HG02885 (cell line): ENCODE measurements around the gene PALLD.
"Not testable (repeated sequence)": the region's sequence is repeated elsewhere in the genome, so short reads cannot be mapped to it uniquely, and the experiment has no call there.

Experiments
- ATAC-seq: cut with Tn5 transposase; IDR thresholded peaks from one replicate; pipeline ENCODE4 v1.9.1; 2021; ENCODE audit warnings: mild to moderate bottlenecking; ENCODE audit not compliant: unreplicated experiment, poor library complexity

The PALLD gene

DNA sequence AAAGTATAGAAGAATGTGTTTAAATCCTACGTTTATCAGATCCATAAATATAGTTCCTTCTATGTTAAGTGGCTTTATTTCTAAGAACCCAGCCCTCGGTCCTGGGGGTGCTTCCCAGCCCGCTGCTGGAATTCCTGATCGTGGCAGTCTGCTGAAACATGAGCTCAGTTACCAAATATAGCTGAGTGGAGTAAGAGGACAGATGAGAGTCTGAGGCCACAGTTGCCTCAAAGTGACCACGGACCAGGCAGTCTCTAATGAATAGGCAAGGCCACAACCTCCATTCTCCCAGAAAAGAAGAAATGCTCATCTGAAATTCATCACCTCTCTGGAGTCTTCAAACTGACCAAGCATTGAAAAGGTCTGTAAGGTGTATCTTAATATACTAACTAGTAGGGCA is at the start of gene PALLD:
TSS of gene PALLD (plus strand) at position 219 of the 400 bp plus-strand sequence.
- ATAC-seq, result no peak

DNA sequence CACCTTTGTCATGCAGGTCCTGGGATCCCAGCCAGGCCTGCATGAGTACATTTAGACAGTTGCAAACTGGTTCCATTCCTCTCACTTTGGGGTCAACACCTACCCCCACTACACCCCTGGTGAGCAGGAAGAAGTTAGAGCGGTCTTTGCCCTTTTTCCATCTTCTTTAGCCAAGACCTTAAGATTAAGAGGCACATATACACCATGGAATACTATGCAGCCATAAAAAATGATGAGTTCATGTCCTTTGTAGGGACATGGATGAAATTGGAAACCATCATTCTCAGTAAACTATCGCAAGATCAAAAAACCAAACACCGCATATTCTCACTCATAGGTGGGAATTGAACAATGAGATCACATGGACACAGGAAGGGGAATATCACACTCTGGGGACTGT is 47.8 kb upstream of the PALLD start:
- ATAC-seq, result not testable (repeated sequence)

DNA sequence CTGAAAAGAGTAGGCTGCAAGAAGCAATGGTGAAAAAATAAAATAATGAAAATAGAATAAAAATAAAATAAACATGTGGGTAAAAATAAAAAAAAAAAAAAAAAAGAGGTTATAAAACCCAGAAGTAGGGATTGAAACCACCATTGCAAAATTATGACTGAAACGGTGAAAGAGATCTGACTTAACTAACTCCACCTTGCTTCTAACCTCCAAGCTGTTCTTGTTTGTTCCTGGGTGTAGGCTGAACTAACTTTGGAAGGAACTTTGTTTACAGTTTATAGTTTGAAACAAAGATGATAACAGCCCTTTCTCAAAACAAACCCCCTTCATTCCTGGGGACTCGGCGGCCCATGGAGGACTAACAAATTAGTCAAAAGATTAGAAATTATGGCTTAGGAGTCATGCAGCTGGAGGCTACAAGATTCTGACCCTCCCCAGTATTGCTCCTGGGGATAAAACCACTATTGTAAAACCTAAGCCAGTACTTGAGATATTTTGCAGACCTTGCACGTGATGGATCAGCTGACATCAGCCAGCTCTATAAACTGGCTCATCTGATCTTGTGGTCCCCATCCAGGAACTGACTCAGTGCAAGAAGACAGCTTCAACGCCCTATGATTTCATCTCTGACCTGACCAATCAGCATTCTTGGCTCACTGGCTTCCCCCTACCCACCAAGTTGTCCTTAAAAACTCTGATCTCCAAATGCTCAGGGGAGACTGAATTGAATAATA is 47.0 kb upstream of the PALLD start:
- no peak for ATAC-seq

DNA sequence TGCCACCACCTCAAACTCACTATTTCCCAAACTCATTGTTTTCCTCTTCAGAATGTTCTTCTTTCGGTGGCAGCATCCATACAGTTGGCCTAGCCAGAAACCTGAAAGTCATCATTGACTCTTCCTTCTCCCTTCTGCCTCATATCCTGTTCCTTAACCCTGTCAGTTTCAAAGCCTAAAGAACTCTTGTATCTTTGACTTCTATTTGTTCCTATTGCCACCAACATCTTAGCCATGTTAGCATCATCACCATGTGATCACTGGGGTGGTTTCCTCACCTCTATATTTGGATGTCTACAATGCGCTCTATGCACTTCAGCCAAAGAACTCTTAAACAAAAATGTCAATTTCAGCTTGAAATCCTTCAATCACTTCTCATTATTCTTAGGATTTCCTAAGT is 45.5 kb upstream of the PALLD start:
- no peak for ATAC-seq

DNA sequence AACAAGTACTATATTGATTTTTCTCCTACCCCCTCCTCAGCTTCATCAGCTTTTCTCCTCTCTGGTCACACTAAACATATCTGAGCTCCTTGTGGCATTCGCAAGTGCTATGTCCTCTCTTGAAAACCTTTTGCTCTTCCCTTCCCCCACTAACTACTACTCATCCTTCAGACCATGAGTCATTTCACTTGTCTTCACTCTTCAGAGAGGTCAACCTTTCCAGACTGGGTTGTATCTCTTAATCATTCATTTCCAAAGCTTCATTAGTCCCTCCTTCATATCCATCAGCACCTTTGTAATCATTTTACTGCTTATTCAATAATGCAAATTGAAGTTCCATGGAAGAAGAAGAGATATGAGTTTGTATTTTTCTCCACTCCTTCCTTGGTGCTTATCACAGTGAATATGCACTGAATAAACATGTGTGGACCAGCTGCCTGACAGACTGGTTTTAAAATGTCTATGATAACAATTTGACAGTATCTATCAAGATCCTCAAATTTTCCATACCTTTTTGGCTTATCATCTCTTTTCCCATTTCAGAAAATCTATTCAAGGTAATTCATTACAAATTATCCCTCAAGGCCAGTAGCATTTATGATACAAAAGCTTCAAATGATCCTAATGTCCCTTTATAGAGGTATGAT is 45.0 kb upstream of the PALLD start:
- ATAC-seq, result no peak

DNA sequence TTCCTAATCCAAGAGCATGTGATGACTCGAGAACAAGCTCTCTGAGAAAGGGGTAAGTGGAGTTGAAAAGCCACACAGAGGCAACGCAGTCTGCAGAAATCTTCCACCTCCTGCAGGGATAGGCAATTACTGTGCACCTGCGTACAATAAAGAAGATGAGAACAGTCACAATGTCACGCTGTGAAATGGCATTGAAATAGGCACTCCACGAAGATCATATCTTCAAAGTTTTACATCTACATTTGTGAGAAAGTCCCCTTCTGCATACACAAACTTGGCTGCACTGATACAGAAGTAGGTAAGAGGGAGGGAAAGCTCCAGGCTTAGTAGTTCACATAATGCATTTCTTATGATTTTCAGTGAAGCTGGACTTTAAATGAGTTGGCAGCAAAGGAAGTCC is 43.7 kb upstream of the PALLD start:
- no peak for ATAC-seq

DNA sequence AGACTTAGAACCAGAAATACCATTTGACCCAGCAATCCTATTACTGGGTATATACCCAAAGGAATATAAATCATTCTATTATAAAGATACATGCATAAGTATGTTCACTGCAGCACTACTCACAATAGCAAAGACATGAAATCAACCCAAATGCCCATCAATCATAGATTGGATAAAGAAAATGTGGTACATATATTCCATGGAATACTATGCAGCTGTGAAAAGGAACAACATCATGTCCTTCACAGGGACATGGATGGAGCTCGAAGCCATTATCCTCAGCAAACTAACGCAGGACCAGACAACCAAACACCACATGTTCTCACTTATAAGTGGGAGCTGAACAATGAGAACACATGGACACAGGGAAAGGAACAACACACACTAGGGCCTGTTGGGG is 38.6 kb upstream of the PALLD start:
- ATAC-seq, result not testable (repeated sequence)

DNA sequence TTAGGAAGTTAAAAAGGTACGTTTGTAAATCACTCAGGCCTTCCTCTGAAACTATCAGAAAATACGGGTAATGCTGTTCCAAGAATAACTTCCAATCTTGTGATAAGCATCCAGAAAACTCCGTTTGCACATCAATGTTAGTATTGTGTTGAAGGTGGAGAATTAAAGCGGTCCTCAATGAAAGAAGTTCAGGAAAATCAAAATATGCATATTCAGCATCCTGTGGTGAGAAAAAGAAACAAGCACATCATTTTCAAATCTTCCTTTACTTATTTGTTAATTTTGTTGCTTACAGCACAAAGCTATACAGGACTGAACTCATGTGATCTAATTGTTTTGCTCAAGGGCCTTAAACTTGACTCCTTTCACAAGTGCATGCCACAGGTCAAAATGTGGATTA is 35.0 kb upstream of the PALLD start:
- ATAC-seq, result no peak

DNA sequence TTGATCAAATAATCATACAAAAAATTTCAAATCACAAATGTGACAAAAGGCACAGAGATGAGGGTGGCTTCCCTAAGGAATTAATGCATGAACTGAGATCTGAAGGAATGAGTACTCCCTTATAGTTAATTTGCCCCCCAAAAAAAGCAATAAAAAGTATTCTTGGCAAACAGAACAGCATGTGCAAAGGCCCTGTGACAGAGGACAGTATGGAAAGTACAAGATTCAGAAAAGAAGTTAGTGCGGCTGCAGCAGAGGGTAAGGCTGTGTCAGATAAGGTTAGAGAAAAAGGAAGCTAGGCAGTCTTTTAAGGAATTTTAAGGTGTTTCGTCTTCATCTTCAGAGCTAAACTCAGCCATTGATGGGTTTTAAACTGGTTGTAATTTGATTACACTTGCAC is 23.9 kb upstream of the PALLD start:
- ATAC-seq, result no peak

DNA sequence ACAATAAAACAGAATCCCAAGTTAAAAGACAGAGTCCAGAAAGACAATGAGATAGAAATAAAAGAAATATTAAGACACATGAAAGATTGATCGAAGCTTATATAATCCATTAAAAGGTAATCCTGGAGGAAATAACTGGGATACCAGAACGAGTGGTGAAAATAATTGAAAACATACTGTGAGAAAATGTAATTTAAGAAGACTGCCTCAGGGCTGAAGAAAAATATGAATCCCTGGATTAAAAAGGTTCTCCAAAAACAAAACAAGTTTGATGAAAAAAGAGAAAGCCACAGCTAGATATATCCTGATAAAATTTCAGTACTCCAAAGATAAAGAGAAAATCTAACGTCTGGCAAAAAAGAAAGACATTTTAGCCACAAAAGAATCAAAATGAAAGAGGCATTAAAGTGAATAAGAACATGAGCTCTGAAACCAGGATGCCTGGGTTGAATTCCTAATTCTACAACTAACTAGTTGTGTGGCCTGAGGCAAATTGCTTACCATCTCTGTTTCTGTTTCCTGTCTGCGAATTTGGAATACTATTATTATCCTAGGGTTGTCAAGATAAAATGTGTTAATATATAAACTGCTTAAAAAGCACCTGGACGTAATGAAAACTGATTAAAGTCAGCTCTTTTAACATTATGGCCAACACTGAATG is 22.1 kb upstream of the PALLD start:
- ATAC-seq, result no peak

DNA sequence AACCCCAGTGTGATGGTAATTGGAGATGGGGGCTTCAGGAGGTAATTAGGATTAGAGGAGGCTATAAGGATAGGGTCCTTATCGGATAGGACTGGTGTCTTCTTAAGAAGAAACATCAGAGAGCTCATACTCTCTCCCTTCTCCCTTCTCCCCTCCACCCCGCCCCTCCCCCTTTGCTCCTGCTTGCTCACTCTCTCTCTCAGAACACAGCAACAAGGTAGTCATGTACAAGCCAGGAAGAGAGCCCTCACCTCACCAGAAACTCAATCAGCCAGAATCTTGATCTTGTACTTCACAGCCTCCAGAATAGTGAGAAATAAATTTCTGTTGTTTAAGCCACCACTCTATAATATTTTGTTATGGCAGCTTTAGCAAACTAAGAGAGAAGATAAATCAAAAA is 21.1 kb upstream of the PALLD start:
- no peak for ATAC-seq

DNA sequence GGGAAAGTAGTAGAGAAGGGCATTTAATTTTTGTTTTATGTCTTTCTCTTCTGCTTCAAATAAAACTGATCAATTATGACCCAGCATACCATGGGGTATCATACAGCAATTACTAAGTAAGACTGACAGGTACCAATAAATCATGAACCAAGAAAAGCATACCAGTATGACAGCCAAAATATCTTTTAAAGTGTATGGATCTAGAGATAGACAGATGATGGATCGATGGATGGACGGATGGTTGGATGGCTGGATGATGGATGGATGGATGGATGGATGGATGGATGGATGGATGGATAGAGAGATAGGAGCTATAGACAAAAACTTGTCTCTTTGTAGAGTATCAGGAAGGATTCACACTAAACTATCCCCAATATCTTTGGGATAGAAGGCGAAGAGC is 18.0 kb upstream of the PALLD start:
- ATAC-seq, result no peak

DNA sequence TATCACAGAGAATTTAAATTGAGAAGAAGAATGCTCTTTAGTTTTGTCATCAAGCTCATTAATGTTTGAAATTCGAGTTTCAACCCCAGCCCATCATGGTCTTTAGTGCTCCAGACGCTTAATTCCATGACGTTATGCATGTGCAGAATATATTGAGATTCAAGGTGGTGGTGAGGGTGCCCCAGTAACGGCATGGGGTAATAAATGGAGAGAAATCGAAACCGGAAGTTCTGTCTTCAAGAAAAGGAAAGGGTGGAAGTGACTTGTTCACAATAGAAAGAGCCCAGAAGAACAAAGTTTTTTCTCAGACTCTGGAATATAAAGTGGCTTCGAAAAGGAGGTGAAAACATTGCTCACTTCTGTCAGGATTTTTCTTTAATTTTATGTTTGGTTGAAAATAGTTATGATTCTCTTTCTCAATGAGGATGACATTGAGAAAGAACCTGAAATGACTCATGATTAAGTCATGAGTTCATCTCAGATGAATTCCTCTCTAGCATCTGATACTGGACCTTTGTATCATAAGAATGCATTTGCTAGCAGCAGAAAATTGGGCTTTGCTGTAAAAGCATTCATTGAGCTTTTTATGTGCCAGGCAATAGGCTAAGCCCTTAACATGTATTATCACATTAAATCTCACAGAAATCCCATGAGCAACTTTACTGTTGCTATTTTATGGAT is 15.8 kb upstream of the PALLD start:
- peak; percentile 32 for ATAC-seq

DNA sequence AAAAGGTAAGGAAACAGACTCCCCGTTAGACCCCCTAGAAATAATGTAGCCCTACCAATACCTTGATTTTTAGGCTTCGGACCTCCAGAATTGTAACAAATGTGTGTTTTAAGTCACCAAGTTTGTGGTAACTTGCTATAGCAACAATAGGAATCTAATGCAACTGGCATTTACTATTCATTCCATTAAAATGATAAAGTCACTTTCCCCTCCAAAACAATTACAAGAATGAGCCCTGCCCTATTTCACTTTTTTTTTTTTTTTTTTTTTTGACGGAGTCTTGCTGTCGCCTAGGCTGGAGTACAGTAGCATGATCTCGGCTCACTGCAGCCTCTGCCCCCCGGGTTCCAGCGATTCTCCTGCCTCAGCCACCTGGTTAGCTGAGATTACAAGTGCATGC is 13.0 kb upstream of the PALLD start:
- no peak for ATAC-seq

DNA sequence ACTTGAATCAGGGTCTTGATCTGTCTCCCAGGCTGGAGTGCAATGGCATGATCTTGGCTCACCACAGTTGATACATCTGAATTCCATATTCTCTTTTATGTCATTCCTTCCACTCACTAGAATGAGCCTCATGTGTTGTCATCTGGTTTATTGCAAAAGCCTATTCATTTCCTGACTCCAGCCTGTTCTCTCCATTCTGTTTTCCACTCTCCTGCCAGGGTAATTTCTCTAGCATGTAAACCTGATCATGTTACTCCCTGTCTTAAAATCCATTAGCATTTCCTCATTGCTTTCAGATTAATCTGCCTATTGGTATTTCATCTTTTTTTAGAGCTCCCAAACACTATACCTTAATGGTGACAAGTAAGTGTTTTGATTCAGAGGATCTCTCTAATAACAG is 12.2 kb upstream of the PALLD start:
- no peak for ATAC-seq

DNA sequence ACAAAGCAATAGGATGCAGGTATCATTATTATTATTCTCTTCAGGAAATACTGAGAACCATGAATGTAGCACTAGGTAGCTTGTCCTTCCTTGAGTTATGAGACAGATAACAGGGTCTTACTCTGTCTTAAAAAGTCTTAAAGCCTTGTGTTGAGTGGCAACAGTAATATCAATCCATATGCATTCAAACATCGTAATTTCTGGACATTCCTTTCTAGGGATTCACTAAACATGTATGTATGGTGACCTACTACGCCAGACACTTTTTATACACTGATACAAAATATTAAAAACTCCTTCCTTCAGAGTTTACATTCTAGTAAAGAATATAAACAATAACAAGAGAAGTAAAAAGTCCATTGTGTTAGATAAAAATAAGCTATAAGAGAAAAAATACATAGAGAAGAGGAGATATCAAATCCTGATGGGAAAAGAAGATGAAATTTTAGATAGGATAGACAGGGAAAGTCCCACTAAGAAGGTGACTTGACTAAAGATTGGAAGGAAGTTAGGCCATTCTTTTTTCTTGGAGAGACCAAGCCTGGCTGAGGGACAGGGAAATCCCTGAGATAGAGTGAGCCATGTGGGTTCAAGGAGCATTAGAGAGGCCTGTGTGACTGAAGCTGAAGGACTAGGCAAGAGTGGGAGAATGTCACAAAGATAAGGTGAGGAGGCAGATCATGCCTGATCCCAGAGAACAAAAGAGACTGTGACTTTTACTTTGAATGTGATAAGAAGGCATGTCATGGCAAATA is 11.5 kb upstream of the PALLD start:
- no peak for ATAC-seq

DNA sequence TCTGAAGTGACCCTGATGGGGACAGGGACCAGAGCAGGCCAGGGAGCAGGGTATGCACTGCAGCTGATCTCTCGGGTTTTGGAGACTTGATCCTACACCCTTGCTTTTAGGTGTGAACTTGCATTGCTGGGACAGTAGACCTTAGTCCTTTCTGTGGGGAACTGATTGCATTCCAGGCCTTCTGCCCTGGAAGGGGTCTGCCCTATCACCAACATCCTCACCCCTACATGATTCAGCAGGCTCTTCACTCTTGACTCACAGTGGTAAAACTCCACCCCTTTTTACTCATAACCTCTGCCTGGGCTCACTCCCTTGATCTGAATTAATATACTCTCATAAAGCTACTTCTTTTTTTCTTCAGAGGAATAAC is 10.0 kb upstream of the PALLD start:
- ATAC-seq, result no peak

DNA sequence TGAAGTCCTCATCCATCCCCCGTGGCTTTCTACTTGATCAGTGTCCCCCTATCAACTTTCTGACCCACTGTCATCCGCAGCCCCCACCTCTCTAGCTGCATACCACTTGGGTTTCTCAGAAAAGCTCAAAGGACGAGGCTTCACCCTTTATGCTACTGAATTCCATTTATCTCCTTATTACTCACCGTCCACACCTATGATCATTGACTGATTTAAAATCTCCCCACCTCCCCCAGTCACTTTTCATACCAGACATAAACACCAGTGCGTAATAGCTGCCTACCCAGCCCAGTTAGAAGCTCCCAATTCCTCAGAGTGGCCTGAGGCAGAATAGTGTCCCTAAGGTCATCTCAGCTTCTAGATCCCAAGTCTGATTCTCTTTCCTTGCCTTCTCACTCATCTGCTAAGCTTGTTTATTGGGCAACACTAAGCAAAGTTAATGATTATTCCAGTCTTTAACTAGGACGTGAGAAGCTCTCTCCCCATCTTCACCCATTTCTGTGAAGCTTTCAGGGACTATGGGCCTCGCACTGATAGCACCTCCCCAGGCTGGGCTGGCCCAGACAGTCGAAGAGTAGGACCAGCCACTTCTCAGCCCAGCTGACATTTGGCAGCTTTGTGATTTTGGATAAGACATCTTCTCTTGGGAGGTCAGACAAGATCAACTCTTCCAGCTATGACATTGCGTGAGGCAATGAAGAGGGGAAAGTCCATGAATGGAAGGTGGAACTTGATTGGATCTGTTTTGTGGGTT is 9.4 kb upstream of the PALLD start:
- ATAC-seq, result no peak

DNA sequence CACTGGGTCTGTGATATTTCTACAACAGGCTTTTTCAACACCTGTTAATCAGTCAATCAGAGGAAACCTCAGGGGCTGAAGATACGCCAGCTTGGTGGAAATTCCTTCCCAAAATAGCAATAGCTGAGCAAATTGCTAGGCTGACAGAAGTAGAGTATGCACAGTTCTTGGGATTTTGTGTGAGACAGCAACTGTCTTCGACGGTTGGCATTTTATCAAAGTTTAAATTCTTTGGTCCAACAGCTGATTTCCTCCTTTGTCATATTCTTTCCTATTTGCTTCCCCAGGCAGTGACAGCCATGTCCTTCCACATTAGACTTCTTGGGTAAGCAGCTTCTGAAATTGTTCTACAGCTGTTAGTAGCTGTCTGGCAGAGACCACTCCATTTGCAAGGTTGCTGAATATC is 8.0 kb upstream of the PALLD start:
- ATAC-seq, result no peak

DNA sequence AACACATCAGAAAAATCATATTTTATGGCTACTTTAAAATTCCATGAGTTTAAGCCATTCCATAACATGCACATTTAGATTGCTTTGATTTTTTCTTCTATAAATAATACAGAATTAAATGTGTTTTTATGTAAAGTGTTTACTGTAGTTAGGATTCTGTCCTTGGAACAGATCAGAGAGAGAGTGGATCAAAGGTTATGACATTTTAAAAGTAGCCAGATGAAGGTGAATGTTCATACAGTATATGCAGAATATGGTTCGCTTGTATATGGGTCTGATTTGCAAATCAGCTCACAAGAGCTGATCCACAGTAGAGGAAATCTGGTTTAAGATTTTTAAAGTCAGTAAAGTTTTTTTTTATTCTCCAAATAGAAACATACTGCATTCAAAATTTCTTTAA is 7.2 kb upstream of the PALLD start:
- no peak for ATAC-seq
